SK-N-SH treated with all-trans-retinoic acid at 6 μM for 48 hours (cell line): ENCODE data around the gene CHAF1A.

Experiments used
- GLIS3 ChIP-seq: fragments of 250-450 bp; sonication (Bioruptor Pico); IDR thresholded peaks from 2 replicates; pipeline ENCODE4 v1.5.0; 2020; ENCODE audit warnings: mild to moderate bottlenecking, moderate library complexity
- ISL1 ChIP-seq: fragments of 250-450 bp; sonication (Bioruptor Pico); IDR thresholded peaks from 2 replicates; pipeline ENCODE4 v2.1.2; 2022; ENCODE audit warnings: mild to moderate bottlenecking, moderate library complexity
- PATZ1 ChIP-seq: fragments of 250-450 bp; sonication (Bioruptor Pico); IDR thresholded peaks from 2 replicates; pipeline ENCODE4 v1.8.0; 2020; ENCODE audit warnings: mild to moderate bottlenecking, moderate library complexity, borderline replicate concordance
- POU6F1 ChIP-seq: fragments of 250-450 bp; sonication (Bioruptor Pico); IDR thresholded peaks from 2 replicates; pipeline ENCODE4 v1.8.0; 2021; ENCODE audit warnings: low read depth, mild to moderate bottlenecking, moderate library complexity, borderline replicate concordance
- PPARA ChIP-seq: fragments of 250-450 bp; sonication (Bioruptor Pico); IDR thresholded peaks from 2 replicates; pipeline ENCODE4 v1.5.0; 2020; ENCODE audit warnings: mild to moderate bottlenecking, borderline replicate concordance
- ZFP3 ChIP-seq: fragments of 250-450 bp; sonication (Bioruptor Pico); IDR thresholded peaks from 2 replicates; pipeline ENCODE4 v1.5.0; 2020; ENCODE audit warnings: mild to moderate bottlenecking, moderate library complexity

DNA sequence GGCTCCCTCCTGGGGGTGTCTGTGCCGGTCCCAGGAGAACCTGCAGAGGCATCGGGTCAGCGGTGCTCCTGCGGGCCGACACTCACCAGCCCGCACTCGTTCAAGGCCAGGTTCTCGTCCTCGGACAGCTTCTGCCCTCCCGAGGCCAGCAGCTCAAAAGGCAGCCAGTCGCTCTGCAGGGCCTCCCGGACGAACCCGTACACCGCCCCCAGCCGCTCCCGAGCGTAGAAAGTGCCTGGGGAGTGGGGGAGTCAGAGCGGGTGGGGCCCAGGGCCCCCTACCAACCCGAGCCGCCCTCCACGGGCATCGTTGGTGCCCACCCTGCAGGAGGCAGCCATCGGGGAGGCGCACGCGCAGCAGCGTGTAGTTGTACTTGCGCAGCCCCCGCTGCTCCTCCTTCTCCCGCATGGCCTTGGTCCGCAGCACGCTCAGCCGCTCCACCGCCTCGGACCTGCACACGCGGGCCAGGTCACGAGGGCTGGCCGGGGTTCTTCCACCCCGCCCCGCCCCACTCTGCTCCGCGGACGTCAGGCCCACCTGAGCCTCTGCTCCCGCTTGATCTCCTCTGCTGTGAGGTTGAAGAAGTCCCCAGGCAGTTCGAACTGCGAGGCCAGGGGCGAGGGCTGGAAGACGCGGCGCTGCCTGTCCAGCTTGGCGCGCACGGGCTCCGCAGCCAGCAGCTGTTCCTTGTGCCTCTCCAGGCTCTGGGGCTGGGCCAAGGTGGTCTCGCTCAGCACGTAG lies 43.7 kb downstream of the CHAF1A start:
- no peak for TF ChIP-seq POU6F1 (CRISPR knock-in tag)
- no peak for TF ChIP-seq PPARA (CRISPR knock-in tag)
- TF ChIP-seq PATZ1: no peak
- no peak for TF ChIP-seq ZFP3
- no peak for TF ChIP-seq ISL1 (CRISPR knock-in tag)
- no peak for TF ChIP-seq GLIS3 (CRISPR knock-in tag)
